NB4 (cell line): ENCODE data around the gene PEX26.

Experiments
- DNase-seq: peaks from one replicate; pipeline ENCODE4 v3.0.0; 2010; ENCODE audit warnings: low read depth
- H3K4me3 ChIP-seq: one replicate; pipeline ENCODE4 v1.5.1; 2011; ENCODE audit warnings: mild to moderate bottlenecking, low read depth, low read length, moderate library complexity
- CTCF ChIP-seq: IDR thresholded peaks from one replicate; pipeline ENCODE4 v1.5.1; 2012; ENCODE audit warnings: low read depth, low read length
- MAX ChIP-seq: IDR thresholded peaks from 2 replicates; pipeline ENCODE4 v1.6.1; 2011; ENCODE audit warnings: low read depth, low read length
- MYC ChIP-seq: IDR thresholded peaks from 2 replicates; pipeline ENCODE4 v1.6.1; 2011; ENCODE audit warnings: low read depth, low read length
- POLR2A ChIP-seq: IDR thresholded peaks from 2 replicates; pipeline ENCODE4 v1.6.1; 2011; ENCODE audit warnings: mild to moderate bottlenecking; ENCODE audit not compliant: insufficient read length; ENCODE audit errors: extremely low read depth

The PEX26 gene

GRCh38 chr22:18081416-18081815 is 3.6 kb downstream of the PEX26 start:
- peak overlapping the region; percentile 1 for H3K4me3 ChIP-seq
- no peak for DNase-seq
- no peak for TF ChIP-seq MYC
- no peak for TF ChIP-seq POLR2A
- TF ChIP-seq MAX, result no peak
- TF ChIP-seq CTCF, result no peak

DNA sequence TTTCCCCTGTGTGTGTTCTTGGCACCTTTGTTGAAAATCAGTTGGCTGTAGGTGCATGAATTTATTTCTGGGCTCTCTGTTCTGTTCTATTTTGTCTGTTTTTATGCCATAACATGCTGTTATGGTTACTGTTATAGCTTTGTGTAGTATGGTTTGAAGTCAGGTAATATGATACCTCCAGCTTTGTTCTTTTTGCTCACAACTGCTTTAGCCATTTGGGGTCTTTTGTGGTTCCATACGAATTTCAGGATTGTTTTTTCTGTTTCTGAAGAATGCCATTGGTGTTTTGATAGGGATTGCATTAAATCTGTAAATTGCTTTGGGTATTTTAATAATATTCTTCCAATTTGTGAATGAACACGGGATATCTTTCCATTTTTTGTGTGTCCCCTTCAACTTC is 4.7 kb downstream of the PEX26 start:
- no peak for TF ChIP-seq POLR2A
- no peak for DNase-seq
- no peak overlapping the region for H3K4me3 ChIP-seq

GRCh38 chr22:18083406-18083805 is 5.6 kb downstream of the PEX26 start:
- no peak for DNase-seq
- TF ChIP-seq MYC (no peak), CTCF (no peak), POLR2A (no peak), MAX (no peak)
- H3K4me3 ChIP-seq, result no peak overlapping the region

DNA sequence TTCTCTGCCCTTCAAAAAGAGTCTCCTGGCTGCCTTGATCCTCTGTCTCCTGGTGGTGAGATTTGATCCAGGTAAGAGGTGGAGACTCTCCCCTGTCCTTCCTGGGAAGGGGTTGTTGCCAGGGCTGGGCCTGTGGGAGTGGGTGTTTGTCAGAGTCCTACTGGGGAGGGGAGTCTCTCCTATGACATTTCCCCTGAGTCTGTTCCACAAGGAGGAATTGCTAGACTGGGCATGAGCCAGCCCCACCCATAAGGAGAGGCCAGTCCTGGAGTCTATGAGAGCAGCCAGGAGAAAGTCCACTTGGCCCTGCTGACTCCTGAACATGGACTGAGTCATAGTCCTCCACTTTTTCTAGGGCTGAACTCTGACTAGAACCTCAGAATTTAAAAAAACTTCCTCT is 7.4 kb downstream of the PEX26 start:
- no peak overlapping the region for H3K4me3 ChIP-seq
- no peak for DNase-seq
- no peak for TF ChIP-seq MYC
- TF ChIP-seq POLR2A, result no peak
- TF ChIP-seq MAX, result no peak
- TF ChIP-seq CTCF, result no peak

DNA sequence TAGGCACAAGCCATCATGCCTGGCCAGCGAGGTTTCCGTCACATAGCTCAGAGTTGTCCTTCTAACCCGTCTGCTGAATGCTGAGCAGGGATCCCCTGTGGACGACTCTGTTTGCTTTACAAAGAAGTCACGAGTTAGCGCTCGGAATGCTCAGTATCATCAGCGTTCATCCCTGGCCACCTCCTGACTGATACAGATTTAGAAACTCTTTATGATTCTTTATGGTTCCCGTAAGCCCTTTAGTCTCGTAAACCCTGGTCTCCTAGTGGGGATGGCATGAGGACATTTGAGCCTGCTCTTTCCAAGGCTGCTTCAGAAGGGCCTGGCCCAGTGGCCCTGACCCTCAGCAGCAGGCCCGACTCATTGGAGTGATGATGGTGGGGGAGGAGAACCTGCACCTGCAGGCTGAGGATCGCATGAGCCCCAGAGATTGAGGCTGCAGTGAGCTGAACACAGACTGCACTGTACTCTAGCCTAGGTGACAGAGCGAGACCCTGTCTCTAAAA is 9.6 kb downstream of the PEX26 start:
- TF ChIP-seq MAX, result no peak
- TF ChIP-seq MYC, result no peak
- TF ChIP-seq CTCF, result no peak
- TF ChIP-seq POLR2A, result no peak
- DNase-seq, result no peak
- H3K4me3 ChIP-seq, result no peak overlapping the region

DNA sequence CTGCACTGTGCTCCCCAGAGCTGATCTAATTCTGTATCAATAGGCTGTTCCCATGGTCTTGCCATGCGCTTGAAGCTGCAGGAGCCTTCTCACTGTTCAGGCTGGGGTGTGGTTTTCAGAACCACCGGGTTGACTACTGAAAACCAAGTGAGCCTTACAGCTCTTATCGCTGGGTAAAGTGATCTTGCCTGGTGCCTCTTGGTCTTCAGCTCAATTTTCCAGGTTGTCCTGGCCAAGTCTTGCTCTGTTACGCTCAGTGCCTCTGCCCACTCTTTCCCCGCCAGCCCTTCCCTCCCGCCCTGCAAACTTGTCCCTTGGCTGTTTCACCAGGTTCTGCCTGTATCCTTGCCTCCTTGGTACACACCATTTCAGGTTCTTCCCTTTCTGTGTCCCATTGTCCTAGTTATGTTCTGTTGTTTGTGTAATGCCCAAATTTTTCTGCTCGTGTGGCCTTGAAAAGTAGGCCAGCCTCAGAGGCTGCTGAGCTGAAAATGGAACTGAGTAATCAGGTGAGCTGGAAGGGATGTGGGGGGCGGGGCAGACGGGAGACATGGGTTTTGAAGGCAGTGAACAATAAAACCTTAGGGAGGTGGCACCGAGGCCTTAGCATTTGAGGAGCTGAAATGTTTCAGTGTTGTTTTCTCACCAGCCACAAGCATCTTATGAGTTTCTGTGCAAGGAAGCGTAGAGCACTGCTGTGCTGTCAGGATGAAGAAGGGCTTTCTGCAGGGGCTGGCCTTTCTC is 11.2 kb downstream of the PEX26 start:
- TF ChIP-seq CTCF (no peak), MAX (no peak), MYC (no peak)
- no peak overlapping the region for H3K4me3 ChIP-seq
- DNase-seq, result no peak
